ENCODE results near the gene RNF152. TPM values are rescaled to one million over a fixed set of nuclear protein-coding genes. Genes with fewer than 3 reads are reported as not detected.

Gene RNF152
- total RNA-seq, 1 experiment from 2014 or later, result 2.4 TPM

GRCh38 chr18:61921621-61922235 is 28.9 kb upstream of the RNF152 start:
- no TSS peak for BruUV-seq (replicated peaks)
- Mint-ChIP-seq H3K36me3 (ENCODE audit: insufficient read depth, unreplicated experiment) (no peaks in the 10 kb centered on the region), H3K27me3 (ENCODE audit: insufficient read depth, unreplicated experiment) (no peaks in the 10 kb centered on the region), H3K4me3 (ENCODE audit: unreplicated experiment) (no peak overlapping the region), H3K4me1 (ENCODE audit: low read depth, unreplicated experiment) (no peaks in the 10 kb centered on the region), H3K27ac (ENCODE audit: unreplicated experiment) (no peak overlapping the region), H3K9me3 (ENCODE audit: unreplicated experiment) (no peaks in the 10 kb centered on the region)
- no peaks in the 10 kb centered on the region for H3K4me1 ChIP-seq
- H3K27me3 ChIP-seq (replicated peaks; ENCODE audit: control insufficient read depth, insufficient read depth, low read length), result no peaks in the 10 kb centered on the region
- no peaks in the 10 kb centered on the region for H3K9me3 ChIP-seq
- intact Hi-C loops (cut with micrococcal nuclease; ENCODE audit: unreplicated experiment), result no loop called here
- no peak for TF ChIP-seq CTCF (IDR thresholded peaks at IDR 0.05; ENCODE audit: insufficient read depth in 1 of 2, low read depth in 1 of 2, low read length in 1 of 2, severe bottlenecking in 1 of 2, unreplicated experiment in 1 of 2)
- ChIA-PET CTCF (no interaction called here), POLR2A (no interaction called here)
- no peak for DNase-seq
- H3K36me3 ChIP-seq (ENCODE audit: control insufficient read depth, insufficient read depth, low read length), result no peaks in the 10 kb centered on the region
- no peak overlapping the region for H3K4me3 ChIP-seq (ENCODE audit: low read depth, low read length)

DNA sequence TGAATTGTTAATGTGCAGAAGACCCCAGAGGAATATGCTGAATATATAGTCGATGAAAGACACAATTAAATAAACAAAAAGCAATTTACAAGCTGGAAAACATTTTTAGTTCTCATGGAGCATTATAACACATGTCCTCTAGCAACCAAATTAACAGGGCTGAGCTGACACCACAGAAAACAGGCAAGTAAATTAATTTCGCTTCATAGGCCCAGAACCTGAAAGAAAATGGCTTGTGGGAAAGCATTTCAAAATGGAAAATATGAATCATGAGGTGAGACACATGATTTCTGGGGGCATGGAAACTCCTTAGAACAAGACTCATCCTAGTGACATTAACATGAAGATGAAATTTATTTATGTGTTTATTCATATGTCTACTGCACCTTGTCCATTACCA is 25.0 kb upstream of the RNF152 start:
- peaks cover 3% of the 10 kb centered on the region for H3K27me3 Mint-ChIP-seq (ENCODE audit: insufficient read depth, unreplicated experiment)
- BruUV-seq (replicated peaks), result no TSS peak
- Histone ChIP-seq H3K9me3 (no peaks in the 10 kb centered on the region), H3K27me3 (replicated peaks; ENCODE audit: control insufficient read depth, insufficient read depth, low read length) (no peaks in the 10 kb centered on the region), H3K4me3 (ENCODE audit: low read depth, low read length) (no peak overlapping the region), H3K4me1 (no peaks in the 10 kb centered on the region), H3K36me3 (ENCODE audit: control insufficient read depth, insufficient read depth, low read length) (no peaks in the 10 kb centered on the region)
- H3K4me3 Mint-ChIP-seq (ENCODE audit: unreplicated experiment), result no peak overlapping the region
- no peaks in the 10 kb centered on the region for H3K9me3 Mint-ChIP-seq (ENCODE audit: unreplicated experiment)
- ChIA-PET POLR2A (no interaction called here), CTCF (no interaction called here)
- H3K27ac Mint-ChIP-seq (ENCODE audit: unreplicated experiment), result no peak overlapping the region
- DNase-seq, result no peak
- no peak for TF ChIP-seq CTCF (IDR thresholded peaks at IDR 0.05; ENCODE audit: insufficient read depth in 1 of 2, low read depth in 1 of 2, low read length in 1 of 2, severe bottlenecking in 1 of 2, unreplicated experiment in 1 of 2)
- H3K4me1 Mint-ChIP-seq (ENCODE audit: low read depth, unreplicated experiment), result peaks cover under 1% of the 10 kb centered on the region
- intact Hi-C loops (cut with micrococcal nuclease; ENCODE audit: unreplicated experiment), result no loop called here
- no peaks in the 10 kb centered on the region for H3K36me3 Mint-ChIP-seq (ENCODE audit: insufficient read depth, unreplicated experiment)

DNA sequence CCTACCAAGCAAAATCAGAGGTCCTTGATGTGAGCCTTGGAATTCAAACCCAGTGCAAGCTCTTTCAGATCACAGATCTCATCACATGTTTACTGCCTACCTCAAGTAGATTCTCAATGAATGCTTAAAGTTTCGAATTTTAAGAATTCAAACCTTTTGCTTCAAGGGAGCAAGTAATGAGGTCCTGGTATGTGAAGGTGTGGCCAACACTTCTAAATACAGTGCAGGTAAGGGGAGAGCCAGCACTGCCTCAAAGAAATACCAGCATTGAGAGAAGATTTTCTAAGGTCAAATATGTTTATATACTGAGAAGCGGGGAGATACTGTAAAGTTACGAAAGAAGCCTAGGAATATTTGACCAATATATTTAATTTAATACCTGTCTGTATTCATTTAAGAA is 19.7 kb upstream of the RNF152 start:
- DNase-seq, result no peak
- no peaks in the 10 kb centered on the region for H3K27me3 ChIP-seq (replicated peaks; ENCODE audit: control insufficient read depth, insufficient read depth, low read length)
- TF ChIP-seq CTCF (IDR thresholded peaks at IDR 0.05; ENCODE audit: insufficient read depth in 1 of 2, low read depth in 1 of 2, low read length in 1 of 2, severe bottlenecking in 1 of 2, unreplicated experiment in 1 of 2), result no peak
- intact Hi-C loops (cut with micrococcal nuclease; ENCODE audit: unreplicated experiment), result no loop called here
- Mint-ChIP-seq H3K27ac (ENCODE audit: unreplicated experiment) (no peak overlapping the region), H3K36me3 (ENCODE audit: insufficient read depth, unreplicated experiment) (no peaks in the 10 kb centered on the region), H3K4me3 (ENCODE audit: unreplicated experiment) (no peak overlapping the region), H3K27me3 (ENCODE audit: insufficient read depth, unreplicated experiment) (peaks cover 8% of the 10 kb centered on the region), H3K4me1 (ENCODE audit: low read depth, unreplicated experiment) (peaks cover 6% of the 10 kb centered on the region), H3K9me3 (ENCODE audit: unreplicated experiment) (no peaks in the 10 kb centered on the region)
- no peaks in the 10 kb centered on the region for H3K36me3 ChIP-seq (ENCODE audit: control insufficient read depth, insufficient read depth, low read length)
- POLR2A ChIA-PET, result no interaction called here
- H3K9me3 ChIP-seq, result no peaks in the 10 kb centered on the region
- no peaks in the 10 kb centered on the region for H3K4me1 ChIP-seq
- H3K4me3 ChIP-seq (ENCODE audit: low read depth, low read length), result no peak overlapping the region
- CTCF ChIA-PET, result no interaction called here
- BruUV-seq (replicated peaks), result no TSS peak
